Panc1 (cell line): ENCODE results near the gene ACSL6.

Experiments used
- CTCF ChIP-seq: fragments of 450-650 bp; IDR thresholded peaks from 2 replicates; pipeline ENCODE4 v1.5.1; 2017; ENCODE audit warnings: mild to moderate bottlenecking
- REST ChIP-seq, 2 experiments: IDR thresholded peaks; 2 replicates each; pipeline ENCODE4 v1.6.1; 2011 to 2012; ENCODE audit warnings: low read depth in 2 of 2, control low read depth in 1 of 2, low read length in 1 of 2, mild to moderate bottlenecking in 1 of 2, moderate library complexity in 1 of 2; ENCODE audit not compliant: insufficient read depth in 1 of 2

GRCh38 chr5:132025403-132025971 lies 14.0 kb upstream of the ACSL6 start:
- TF ChIP-seq CTCF (no peak), REST (IDR thresholded peaks at IDR 0.05; ENCODE audit: insufficient read depth in 1 of 2, low read depth in 2 of 2, low read length in 1 of 2) (no peak)
